HG03135 (cell line): ENCODE results near the gene COL4A3.
A peak's percentile ranks its signal among the peaks of the same experiment; 100 is the strongest.

ENCODE experiments used
- ATAC-seq: cut with Tn5 transposase; IDR thresholded peaks from one replicate; pipeline ENCODE4 v1.9.1; 2021; ENCODE audit warnings: mild to moderate bottlenecking, moderate library complexity; ENCODE audit not compliant: unreplicated experiment

The COL4A3 gene

GRCh38 chr2:227163998-227164762 lies at the start of gene COL4A3, which contains the start of gene COL4A4:
COL4A3 (plus strand) TSS chr2:227164624; CDS start chr2:227164727, 103 bp downstream.
COL4A4 (minus strand) TSS chr2:227164205; CDS start chr2:227147483, 16,722 bp downstream.
- ATAC-seq: peak; percentile 46

GRCh38 chr2:227115761-227116160 lies 48.7 kb upstream of the COL4A3 start:
- no peak for ATAC-seq

- ATAC-seq: no peak
Observed at GRCh38 chr2:227117027-227117426, 47.4 kb upstream of the COL4A3 start.

DNA sequence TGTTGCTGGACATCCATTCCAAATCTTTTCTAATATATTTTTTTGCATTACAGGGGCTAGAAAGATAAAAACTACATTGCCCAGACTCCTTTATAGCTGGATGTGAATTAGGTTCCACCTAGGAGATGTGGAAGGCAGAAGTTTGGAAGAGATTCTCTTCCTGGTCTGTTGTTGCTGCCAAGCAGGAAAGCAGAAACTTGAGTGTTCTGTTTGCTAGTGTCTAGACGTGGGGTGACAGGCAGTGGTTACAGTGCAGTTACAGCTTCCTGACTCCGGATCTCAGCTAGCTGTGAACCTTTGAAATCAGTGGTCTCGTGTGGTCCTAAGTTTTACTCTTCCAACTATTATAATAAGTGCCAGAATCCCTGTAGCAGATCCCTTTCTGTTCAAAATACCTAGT lies 46.6 kb upstream of the COL4A3 start:
- ATAC-seq: no peak

DNA sequence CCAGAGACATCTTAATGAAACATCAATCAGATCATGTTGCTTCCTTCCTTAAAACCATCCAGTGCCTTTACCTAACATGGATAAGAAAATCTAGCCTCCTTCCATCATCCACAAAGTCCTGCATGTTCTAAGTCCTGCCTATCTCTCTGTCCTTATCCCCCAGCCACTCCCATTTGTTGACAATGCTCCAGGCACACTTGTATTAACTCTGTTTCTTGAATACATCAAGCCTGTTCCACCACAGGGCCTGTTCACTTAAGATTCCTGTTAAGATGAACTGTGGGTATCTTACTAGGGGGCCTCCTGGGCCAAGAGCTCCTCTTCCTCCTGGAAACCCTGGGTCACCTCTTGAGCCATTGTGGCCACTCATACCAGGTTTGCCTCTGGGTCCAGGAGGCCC lies 46.1 kb upstream of the COL4A3 start:
- no peak for ATAC-seq

DNA sequence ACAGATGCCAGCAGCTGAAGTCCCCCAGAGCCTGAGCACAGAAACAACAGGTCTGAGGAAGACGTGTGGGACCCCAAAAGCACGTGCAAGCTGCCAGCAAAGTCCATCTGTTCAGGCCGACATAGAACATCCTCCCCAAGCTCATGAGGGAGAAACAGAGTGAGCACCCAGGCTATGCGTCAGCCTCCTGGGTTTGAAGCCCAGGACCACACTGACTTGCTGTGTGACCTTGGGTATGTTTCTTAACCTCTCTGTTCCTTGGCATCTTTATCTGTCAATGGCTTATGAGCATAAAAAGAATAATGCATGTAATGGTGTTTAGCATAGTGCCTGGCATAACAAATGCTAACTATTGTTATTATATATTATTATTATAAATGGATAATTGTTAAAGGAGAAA lies 40.7 kb upstream of the COL4A3 start:
- ATAC-seq: no peak

DNA sequence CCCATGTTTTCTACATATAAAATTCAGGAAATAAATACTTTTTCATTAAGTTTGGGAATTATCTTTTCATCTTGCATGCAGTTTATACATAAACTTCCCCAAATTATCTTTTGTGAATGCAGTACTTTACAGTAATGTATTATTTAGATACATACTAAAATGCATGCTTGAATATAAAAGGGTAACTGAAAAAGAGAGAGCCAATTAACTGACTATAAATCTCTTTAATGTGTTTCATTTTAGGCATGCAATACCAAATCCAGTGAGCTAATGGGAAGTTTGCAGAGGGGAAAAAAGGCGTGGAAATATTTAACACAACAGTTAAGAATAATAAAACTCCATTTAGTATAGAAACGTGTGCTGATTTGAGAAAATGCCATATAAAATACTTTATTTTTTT lies 39.6 kb upstream of the COL4A3 start:
- no peak for ATAC-seq

DNA sequence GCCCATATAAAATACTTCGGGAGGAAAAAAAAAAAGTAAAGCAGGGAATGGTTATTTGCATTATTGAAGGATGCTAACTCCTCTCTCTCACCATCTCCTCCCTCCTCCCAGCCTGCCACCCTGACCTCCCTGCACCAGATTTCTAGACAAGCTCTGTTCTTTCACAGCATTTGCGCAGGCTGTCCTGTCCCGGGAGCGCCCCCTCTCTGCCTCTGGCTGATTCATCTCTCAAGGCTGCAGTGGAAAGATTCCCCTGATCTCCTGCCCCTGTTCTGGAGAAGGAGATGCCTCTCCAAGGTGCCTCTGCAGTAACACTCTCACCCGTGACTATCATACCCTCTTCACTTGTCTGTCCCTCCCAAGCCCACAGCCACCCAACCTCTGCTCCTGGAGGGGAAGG lies 38.9 kb upstream of the COL4A3 start:
- no peak for ATAC-seq

DNA sequence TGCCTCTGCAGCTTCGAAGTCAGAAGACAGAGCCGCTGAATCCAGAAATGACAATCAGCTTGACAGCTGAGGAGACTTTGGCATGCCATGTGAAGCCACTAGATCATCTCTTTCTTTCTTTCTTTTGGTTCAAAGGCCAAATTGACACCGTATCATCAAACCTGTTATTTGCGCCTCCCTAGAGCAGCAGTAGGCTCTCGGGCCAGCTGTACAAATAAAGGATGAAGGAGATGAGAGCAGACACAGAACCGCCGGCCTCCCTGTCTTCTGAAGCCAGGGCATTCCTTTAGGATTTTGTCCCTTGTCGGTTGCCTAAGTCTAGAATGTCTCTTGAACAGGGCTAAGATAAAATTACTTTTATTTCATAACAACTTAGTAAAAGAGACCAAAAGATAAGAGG lies 37.2 kb upstream of the COL4A3 start:
- no peak for ATAC-seq

DNA sequence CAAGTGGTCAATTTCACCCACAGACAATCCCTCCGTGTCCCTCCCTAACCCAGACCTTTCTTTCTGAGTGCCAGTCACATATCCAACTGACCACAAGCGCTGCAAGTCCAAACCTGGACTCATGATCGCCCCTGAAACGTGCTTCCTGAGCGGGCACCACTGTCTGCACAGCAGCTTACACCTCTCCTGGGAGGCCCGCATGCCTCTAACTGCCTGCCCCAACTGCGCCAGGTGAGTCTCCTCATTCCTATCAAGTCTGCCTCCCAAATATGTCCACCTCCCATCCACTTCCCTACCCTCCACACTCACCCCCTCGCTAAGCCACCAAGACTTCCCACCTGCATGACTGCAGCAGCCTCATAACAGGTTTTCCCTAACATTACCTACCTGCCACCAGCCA lies 33.8 kb upstream of the COL4A3 start:
- no peak for ATAC-seq

DNA sequence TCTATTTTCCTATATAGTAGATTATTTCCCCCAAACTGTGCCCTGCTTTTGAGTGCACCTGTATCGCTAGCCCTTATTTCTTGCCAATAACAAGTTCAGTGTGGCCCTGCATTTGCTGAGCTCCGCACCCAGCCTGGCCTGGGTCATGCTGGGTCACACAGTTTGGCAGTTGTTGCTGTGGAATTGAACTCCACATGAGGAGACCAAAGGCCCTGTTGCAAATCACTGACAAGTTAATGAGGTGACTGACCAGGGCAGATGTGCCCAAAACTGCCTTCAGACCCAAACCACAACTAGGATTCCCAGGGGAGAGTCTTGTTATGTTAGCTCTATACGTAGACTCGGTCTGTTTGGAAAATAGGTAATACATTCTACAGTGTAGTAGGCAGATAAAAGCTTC lies 31.4 kb upstream of the COL4A3 start:
- no peak for ATAC-seq

DNA sequence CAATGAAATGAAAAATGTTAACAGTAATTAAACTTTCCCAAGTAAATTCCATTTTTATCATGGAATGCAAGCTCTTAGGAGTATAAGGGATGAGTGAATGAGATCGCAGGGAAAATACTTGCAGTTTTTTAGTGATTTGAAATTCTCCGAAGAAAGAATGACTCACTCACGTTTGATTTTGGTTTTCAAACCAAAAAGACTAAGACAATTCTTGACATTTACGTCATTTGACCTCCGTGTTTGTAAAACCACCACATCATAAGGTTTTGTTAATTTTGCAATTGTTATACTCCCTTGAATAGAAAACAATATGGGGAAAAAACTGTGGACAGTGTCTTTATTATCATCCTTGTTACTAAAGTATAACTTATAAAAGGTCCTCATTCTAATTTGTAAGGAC lies 29.8 kb upstream of the COL4A3 start:
- ATAC-seq: no peak

DNA sequence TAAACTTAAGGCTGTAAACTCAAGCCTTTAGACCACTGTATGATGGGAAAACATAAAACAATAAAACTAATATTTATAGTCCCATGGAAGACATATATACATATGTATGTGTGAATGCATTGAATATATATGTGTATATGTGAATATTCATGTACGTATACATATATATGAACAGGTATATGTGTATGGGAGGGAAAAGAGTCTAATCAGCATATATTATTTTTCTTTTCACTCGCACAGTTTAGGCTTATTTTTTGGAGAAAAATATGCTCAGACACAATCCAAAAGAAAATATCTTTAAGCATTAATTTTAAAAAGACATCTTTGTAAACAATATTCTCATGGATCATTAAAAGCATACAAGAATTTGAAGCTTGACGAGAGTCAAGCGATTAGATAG lies 23.1 kb upstream of the COL4A3 start:
- no peak for ATAC-seq

DNA sequence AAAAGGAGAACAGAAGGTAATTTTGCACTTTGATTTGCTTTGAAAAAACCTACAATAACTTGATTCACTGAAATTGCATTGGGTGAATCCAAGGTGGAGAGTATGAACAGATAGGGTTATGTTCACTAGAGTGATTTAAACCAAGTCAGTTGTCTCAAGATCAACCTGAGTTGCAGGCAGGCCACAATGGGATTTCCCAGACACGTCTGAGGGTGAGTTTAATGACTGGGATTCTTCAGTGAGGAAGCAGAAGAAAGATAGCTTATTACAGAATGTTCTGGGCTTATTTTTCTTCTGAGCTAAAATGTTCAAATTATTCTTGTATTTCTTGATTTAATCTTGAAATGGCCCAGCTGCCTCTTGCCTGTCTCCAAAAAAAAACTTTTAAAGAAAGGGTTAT lies 20.5 kb upstream of the COL4A3 start:
- no peak for ATAC-seq

GRCh38 chr2:227146456-227146855 lies 18.0 kb upstream of the COL4A3 start:
- no peak for ATAC-seq

GRCh38 chr2:227147023-227147422 lies 17.4 kb upstream of the COL4A3 start:
- no peak for ATAC-seq

GRCh38 chr2:227148106-227148505 lies 16.3 kb upstream of the COL4A3 start:
- no peak for ATAC-seq

DNA sequence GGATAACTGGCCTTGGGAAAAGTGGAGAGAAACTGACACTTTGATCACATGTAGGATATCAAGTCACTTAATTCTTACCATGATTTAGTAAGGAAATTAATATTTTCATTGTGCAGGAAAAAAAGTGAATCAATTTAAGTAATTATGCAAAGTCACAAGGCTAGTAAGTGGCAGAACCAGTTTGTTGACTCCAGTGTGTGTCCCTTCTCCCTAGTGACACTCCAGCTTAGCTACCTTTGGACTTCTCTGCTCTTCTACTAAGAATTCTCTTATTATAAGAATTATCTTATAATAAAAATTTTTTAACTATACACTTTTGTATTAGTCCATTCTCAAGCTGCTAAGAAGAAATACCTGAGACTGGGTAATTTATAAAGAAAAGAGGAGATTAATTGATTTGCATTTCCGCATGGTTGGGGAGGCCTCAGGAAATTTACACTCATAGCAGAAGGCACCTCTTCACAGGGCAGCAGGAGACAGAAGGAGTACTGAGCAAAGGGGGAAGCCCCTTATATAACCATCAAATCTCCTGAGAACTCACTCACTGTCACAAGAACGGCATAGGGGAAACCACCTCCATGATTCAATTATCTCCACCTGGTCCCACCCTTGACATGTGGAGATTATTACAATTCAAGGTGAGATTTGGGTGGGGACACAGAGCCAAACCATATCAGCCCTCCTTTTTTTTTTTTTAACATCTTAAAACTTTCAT lies 14.0 kb upstream of the COL4A3 start:
- no peak for ATAC-seq

DNA sequence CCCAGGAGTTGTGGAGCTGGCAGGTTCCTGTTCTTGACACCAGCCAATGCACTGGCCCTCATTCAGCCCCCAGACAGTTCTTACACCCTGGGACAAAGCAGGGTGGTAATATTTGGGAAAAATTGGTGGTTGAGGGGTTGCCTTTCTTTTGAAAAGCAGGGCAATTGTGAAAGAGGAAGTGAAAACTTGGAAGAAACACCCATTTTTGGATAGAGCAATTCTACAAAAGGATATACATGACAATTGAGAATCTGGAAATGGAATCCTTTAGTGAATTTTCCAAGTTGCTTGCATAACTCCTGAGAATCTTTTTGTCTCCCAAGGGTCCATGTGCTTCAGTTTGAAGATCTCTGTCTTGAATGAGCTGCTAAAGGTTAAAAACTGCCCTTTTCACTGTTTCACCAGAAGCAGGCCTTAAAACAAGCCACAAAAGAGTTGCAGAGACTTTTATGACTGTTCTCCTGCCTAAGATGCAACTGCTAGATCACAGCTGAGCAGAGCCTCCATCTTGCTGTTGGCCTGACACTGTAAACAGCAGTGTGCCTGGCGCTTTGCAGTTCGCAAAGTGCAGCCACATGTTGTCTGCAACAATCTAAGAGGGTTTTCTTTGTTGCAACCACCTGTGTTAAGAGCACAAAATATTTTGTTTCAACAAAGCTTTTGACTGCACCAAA lies 12.2 kb upstream of the COL4A3 start:
- ATAC-seq: no peak

GRCh38 chr2:227153307-227153706 lies 11.1 kb upstream of the COL4A3 start:
- no peak for ATAC-seq

- ATAC-seq: no peak
Observed at GRCh38 chr2:227153758-227154486, 10.5 kb upstream of the COL4A3 start.
